Iris pigment epithelial cell (primary cell): ENCODE results near the gene DBN1.

Source experiments
- DNase-seq: peaks from one replicate; pipeline ENCODE4 v3.0.0-alpha.2; 2011; ENCODE audit warnings: low read depth

DBN1 gene

GRCh38 chr5:177455661-177456590 lies 17.5 kb downstream of the DBN1 start:
- DNase-seq: peak; percentile 83

DNA sequence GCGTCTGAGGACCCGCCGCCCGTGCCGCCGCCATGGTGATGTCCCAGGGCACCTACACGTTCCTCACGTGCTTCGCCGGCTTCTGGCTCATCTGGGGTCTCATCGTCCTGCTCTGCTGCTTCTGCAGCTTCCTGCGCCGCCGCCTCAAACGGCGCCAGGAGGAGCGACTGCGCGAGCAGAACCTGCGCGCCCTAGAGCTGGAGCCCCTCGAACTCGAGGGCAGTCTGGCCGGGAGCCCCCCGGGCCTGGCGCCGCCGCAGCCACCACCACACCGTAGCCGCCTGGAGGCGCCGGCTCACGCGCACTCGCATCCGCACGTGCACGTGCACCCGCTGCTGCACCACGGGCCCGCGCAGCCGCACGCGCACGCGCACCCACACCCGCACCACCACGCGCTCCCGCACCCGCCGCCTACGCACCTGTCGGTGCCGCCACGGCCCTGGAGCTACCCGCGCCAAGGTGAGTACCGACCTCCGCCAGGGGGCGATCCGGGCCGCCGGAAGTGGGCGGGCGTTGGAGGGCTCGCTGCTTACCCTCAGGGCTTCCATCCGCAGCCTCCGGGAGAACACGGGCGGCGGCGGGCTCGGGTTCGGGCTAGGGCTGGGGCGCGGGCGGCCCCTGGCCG lies 18.3 kb downstream of the DBN1 start:
- peak; percentile 73 for DNase-seq

- peak; percentile 81 for DNase-seq
Observed at GRCh38 chr5:177454397-177455035, 18.9 kb downstream of the DBN1 start.

- DNase-seq: no peak
Observed at GRCh38 chr5:177453852-177454396, 19.5 kb downstream of the DBN1 start.

GRCh38 chr5:177452688-177453638 lies 20.5 kb downstream of the DBN1 start:
- DNase-seq: no peak

DNA sequence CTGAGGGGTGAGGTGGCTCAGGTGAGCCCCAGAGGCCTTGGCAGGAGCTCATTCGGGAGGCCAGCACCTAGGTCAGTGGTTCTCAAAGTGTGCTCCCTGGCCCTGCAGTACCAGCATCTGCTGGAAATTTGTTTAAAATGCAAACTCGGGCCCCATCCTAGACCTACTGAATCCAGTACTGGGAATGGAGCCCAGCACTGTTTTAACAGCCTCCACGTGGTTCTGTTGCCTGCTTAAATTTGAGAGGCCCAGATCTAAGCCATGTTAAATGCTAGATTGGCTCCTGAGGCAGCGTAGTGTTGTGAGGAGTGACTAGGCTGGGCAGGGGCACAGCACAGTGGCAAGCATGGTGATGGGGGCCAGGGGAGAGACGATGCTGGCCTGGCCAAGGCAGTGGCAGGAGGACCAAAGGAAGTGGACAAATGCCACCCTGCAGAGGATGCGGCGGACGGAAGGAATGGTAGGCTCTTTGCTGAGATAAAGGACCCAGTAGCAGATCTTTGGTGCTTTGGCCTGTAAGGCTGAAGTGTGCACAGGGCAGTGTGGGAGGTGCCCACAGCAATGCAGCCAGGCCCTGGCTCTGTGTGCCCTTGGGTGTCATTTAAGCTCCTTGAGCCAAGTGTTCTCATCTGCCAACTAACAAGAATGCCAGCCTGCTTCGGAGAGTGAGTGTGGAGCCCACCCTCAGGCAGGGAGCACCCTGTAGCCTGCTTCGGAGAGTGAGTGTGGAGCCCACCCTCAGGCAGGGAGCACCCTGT lies 22.6 kb downstream of the DBN1 start:
- DNase-seq: no peak

DNA sequence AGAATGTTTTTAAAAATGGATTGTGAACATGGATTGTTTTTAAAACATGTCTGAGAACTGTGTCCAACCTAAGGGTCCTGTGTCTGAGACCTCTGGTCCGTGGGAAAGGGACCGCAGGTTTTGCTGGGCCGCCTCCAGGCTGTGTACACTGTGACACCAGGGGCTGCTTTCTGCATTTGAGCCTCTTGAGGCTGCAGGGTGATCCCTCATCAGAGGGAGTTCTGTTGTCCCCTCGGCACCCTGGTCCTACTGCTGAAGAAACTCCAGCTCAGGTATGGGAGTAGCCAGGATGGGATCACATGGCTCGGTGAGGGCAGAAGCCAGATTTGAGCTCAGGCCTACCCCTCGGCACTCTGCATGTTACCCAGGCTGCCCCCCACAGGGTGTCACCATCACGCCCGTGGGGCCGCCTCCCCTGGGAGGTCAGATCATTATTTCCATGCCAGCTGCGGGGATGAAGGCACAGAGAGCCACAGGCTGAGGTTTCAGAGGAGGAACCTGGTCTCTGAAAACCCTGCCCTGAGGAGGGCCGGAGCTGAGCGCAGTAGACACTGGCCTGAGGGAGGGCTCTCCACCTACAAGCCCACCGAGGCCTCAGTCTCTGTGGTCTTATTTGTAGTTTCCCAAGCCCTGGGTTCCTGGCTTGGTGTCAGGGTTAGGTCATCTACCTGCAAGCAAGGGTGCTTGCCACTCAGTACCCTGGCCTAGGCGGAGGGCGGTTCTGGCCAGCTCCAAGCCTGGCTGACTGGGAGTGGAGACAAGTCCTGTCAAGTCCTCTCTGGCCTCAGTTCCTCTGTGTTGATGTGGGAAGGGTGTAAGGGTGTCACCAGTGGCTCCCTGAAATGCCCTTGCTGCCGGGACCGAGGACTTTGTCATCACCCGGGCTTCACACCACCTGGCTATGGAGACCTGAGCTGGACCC lies 24.0 kb downstream of the DBN1 start:
- DNase-seq: no peak

- DNase-seq: no peak
Observed at GRCh38 chr5:177448244-177448950, 25.0 kb downstream of the DBN1 start.

DNA sequence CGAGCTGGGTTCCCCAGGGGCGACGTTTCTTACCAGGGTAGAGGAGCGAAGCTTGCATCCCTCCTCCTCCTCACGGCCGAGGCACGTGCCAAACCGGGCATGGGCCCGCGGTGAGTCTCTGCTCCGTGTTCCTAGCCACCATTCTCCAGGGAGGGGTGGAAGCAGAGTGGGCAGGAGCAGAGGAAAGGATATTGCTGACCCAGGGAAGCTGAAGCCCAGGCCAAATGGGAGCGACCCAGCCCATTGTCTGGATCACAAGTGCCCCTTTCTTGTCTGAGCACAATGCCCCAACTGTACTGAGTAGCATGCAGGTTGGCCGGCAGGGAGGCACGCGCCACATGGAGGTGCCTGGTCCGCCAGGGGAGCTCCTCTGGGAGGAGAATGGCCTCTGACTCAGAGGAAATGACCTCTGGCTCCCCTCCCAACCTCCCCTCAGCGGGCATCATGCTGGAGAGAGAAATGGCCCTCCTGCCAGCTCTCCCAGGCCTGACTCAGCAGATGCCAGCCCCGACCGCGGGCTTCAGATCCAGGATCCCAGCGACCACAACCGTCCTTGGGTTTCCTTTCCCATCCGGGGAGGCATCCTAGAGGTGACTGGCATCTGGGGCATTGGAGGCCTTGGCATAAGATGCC lies 25.7 kb downstream of the DBN1 start:
- peak; percentile 45 for DNase-seq

GRCh38 chr5:177447066-177447610 lies 26.3 kb downstream of the DBN1 start:
- DNase-seq: no peak

GRCh38 chr5:177446200-177447065 lies 27.0 kb downstream of the DBN1 start, which contains the start of gene PRR7:
Gene PRR7 (plus strand): TSS chr5:177446814. CDS start chr5:177455068, 8,254 bp downstream.
- peak; percentile 74 for DNase-seq

DNA sequence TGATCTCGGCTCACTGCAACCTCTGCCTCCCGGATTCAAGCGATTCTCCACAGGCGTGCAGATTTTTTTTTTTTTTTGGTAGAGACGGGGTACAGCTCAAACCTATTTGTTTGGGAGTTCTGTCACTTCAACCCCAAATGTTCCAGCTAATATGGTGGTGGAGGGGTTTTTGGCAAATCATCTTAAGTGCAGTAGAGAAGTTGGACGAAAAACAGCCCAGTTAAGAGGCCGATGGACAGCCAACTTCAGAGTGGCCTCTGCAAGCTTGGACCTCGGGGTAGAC lies 27.6 kb downstream of the DBN1 start:
- DNase-seq: no peak

DNA sequence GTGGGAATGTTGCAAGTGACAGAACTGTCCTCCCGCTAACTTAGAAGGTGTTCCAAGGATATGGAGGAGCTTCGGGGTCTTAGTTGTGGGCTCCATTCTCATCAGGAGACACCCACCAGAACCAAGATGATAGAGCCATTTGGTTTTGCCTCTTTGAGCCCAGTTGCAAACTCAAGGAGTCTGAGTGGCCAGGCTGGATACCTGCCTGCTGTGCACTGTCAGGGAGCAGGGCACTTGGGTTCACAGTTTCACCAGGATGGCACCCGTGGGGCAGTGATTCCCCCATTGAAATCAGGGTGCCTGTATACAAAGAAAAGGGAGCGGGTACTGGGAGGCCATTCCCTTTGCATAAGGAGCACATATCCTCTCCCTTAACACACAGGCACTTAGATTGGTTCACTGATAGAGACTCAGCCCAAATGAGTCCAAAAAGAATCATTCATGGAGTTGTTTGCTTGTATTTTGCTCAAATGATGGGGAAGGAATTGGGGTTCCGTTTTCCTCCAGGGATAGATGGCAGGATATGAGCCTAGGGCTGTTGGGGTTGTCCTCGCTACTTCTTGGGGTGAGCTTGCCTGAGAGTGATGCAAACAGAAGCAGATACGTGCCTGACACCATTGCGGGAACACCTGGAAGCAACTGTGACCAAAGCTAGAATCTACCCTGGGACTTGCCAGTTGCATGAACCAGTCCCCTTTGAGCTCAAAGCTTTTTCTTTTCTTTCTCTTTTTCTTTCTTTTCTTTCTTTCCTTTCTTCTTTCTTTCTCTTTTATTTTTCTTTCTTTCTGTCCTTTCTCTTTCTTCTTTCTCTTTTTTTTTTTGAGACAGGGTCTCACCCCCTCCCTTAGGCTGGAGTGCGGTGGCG lies 28.1 kb downstream of the DBN1 start:
- no peak for DNase-seq

DNA sequence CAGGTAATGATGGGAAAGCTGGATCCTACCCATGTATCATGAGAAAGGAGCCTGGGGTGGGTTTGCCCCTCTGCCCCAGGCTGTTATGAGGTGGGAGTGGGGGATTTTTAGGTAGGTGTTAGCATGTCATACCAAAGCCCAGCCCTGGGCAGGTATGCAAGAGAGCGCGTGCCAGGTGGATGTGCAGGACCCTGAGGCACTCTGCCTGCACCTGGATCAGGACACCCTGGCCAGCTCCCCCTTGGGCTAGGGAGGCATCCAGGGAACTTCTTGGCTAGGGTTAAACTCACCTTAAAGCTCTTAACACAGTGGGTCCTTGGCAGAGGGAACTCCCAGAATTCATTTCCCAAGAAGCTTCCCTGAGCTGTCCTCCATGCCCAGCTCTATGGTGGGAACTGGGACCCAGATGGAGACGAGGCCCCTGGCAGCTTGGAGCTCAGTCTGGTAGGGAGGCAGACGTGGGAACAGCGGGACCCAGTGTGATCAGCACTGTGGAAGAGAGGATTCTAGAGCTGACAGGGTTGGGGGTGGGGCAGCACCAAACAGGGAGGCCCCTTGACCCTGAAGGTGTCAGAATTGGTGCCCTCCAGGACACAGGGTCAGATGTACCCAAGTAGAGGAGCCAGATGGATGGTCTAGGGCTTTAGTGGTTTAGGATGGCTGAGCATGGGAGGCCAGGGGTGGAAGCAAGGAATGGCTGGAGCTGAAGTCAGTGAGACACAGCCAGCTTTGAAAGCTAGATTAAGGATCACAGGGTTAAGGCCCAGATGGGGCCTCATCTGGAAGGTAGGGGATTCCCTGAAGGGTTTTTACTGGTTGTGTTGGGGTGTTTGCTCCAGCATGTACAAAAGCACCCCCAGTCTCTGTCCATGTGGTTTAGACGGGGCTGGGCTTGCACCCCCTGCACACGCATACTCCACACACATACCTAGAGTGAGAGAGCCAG lies 29.1 kb downstream of the DBN1 start:
- no peak for DNase-seq
